GM19023 (cell line): ENCODE data around the gene DROSHA.

ENCODE experiments used
- ATAC-seq: cut with Tn5 transposase; IDR thresholded peaks from one replicate; pipeline ENCODE4 v1.9.1; 2021; ENCODE audit warnings: mild to moderate bottlenecking, moderate library complexity; ENCODE audit not compliant: unreplicated experiment

Gene DROSHA

DNA sequence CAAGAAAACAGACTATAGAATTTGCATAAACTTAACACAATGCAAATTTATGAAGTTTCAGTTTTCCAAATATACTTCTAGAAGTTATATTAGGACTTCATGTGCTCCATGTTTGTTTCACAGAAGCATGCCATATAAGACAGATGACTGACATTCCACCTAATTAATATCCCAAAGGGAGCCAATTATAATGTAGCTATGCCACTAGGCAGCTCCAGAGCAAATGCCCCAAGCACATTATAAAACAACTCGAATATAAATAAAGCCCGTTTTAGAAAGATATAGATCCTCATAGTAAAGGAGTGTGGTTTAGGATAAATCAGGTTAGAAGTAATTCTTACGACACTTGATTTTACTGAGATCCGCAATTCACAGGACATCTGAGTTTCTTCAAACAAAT is 8.9 kb downstream of the DROSHA start:
- ATAC-seq: no peak

GRCh38 chr5:31516802-31517201 is 15.1 kb downstream of the DROSHA start:
- ATAC-seq: no peak

DNA sequence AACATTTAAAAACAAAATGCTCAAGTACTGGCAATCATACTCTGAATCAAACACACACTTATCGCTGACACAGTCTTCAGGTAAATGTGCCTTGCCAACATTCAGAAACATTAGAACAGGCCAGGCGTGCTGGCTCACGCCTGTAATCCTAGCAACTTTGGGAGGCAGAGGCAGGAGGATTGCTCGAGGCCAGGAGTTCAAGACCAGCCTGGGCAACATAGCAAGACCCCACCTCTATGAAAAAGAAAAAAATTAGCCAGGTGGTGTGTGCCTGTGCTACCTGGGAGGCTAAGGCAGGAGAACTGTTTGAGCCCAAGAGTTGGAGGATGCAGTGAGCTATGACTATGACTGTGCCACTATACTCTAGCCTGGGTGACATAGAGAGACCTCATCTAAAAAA is 20.6 kb downstream of the DROSHA start:
- no peak for ATAC-seq

DNA sequence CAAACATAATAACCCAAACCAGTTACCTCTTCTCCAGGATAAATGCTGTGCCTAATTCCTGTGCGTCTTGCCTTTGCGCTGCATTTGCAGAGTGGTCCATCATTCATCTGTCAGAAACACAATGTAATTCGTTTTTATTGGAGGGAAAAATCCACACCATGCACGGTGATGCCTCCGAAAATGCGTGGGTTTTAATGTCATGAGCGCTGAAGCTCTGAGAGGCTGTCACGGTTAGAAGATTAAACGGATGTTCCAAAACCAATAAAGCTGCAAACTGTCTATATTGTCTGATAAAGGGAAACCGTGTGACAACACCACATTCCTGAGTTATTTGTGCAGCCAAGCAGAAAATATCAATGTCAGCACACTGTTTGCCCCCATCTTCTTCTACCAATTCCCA is 27.4 kb downstream of the DROSHA start:
- no peak for ATAC-seq

DNA sequence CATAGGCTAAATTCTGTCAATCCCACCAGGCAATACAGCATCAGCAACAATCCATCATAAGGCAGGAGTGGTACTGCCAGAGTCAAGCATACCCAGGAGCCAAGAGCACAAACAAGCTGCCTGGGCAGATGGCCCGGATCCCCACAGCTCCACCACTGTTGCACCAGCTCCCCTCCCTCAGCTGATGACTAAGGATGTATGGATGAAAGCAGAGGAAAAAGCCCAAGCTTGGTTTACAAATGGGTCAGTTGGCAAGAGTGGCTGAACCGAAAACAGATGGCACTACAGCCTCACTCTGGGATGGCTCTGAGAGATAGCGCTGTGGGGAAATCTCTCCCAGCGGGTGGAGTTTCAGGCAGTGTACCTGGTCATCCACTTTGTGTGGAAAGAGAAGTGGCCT is 29.4 kb downstream of the DROSHA start:
- no peak for ATAC-seq

DNA sequence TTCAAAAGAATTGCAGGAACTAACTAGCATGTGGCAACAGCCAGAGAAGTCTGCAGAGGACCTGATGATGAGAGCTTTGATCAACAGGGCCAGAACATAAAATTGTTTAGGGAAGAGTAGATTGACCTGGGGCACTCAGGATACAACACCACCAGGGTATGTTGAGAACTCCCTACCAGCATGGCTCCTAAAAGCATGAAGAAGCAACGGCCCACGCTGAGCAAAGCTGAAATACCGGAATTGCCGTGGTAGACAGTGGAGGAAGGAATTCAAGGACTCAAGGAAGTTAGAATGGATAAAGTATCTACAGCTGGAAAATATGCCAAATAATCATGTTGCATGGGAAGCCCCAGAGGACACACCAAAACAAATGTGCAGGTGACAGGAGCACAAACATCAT is 31.6 kb downstream of the DROSHA start:
- no peak for ATAC-seq

DNA sequence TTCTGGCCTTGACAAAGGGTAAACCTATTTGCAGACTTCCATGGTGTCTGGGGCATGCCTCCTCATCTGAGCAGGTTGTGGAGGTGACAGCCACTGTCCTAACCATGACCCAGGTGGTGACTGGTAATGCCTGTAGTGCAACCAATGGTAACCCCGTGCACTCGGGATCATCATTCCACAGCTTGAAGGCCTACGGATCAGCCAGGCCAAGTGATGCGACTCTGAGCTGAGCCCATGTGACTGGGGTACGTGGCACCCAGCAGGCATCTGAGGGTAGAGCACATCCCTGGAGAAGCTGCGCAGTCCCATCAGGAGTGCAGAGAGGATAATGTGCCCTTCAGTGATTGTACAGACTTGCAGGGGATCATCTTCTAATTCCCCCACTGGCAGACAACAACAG is 35.0 kb downstream of the DROSHA start:
- no peak for ATAC-seq

DNA sequence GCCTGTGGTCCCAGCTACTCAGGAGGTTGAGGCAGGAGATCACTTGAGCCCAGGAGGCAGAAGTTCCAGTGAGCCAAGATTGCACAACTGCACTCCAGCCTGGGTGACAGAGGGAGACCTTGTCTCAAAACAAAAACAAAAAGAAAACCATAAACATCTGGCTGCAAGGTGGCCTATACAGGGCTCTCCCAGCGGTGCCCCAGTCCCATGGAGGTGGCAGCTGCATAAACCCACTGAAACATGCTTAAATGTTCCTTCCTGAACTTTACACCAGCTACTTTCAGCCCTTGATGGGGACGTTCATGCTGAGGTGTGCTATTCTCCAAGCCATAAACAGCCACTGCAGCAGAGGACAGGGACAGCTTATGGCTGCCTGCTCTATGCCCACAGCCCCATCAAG is 35.6 kb downstream of the DROSHA start:
- no peak for ATAC-seq

DNA sequence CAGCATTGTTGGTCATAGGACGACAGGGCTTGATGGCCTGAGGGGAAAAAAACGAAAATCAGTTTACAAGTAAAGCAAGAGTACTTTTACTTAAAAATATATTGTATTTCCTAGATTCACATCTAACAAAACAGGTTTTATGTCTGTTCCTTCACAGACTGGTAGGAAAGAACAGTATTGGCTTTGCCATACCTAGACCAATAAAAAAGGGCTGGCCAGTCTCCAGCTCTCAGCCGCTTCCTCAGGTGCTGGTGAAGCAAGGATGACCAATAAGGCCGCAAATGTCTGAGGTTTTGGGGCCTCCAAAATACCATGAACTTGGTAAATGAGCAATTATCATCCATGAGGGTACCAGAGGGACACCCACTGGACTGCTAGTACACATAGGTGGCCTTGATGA is 36.6 kb downstream of the DROSHA start:
- ATAC-seq: no peak

GRCh38 chr5:31492869-31493268 is 39.0 kb downstream of the DROSHA start:
- no peak for ATAC-seq

- no peak for ATAC-seq
Observed at GRCh38 chr5:31487506-31487905, 44.4 kb downstream of the DROSHA start.

GRCh38 chr5:31486441-31486840 is 45.5 kb downstream of the DROSHA start:
- ATAC-seq: no peak

- ATAC-seq: no peak
Observed at GRCh38 chr5:31485376-31486207, 46.3 kb downstream of the DROSHA start.

- ATAC-seq: no peak
Observed at GRCh38 chr5:31481531-31482165, 50.2 kb downstream of the DROSHA start.

DNA sequence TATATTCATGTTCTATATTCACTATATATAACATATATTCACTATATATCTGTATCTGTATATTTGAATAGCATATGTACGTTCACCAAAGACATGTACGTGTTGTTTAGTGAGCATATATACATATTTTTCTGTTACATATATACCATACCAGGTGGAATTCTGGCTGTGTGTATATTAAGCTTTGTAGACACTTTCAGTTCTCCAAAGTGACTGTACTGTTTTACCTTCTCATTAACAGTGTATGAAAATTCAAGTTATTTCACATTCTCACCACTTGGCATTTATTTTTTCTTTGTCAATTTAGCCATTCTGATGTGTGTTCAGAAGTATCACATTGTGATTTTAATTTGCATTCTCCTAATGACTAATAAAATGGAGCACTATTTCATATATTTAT is 52.2 kb downstream of the DROSHA start:
- ATAC-seq: no peak

GRCh38 chr5:31478901-31479300 is 53.0 kb downstream of the DROSHA start:
- no peak for ATAC-seq

DNA sequence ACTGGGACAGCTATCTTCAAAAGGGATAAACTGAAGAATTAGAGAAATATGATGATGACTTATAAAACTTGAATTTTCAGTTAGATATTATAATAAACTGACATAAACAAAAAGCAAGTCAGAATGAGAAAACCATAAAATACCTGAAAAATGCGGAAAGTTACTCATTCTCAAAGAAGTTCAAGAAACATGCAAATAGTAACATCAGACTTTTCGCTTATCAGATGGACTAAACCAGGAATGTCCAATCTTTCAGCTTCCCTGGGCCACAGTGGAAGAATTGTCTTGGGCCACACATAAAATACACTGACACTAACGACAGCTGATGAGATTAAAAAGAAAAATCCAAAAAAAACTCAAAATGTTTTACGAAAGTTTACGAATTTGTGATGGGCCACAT is 53.9 kb downstream of the DROSHA start:
- ATAC-seq: no peak

DNA sequence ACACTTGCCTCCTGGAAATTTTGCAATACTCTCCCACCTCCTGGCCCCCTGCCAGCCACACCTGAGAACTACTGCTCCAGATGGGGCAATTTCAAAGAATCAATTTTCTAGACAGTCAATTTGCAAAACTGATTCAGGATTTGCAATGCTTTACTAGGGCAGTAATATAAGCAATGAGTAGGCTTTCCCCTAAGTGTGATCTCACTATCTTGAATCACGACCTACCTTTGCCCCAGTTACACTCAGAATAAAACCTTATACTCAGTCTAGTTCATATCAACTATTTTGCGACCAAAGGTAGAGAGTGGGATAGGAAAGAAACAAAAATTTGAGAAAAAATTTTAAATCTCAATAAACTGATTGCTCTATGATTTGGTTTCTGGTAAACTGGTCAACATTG is 54.4 kb downstream of the DROSHA start:
- ATAC-seq: no peak

- ATAC-seq: no peak
Observed at GRCh38 chr5:31476738-31477141, 55.2 kb downstream of the DROSHA start.

- no peak for ATAC-seq
Observed at GRCh38 chr5:31471916-31472315, 60.0 kb downstream of the DROSHA start.

DNA sequence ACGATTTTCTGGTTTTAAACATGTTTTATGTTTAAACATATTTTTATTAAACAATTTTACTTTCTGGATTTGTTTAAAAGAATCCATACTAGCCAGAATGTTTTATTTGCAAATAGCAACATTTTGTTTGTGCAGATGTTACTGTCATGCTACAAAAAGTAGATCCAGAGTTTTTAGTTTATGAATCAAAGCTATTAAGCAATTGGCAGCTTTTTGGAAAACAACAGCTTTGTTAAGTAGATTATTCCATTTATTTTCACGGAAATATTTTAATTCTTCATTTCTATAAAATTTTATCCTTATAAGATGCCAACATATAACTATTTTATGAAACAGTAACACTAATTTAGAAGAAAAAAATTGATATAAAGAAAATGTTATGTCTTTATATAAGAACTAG is 60.9 kb downstream of the DROSHA start:
- no peak for ATAC-seq

DNA sequence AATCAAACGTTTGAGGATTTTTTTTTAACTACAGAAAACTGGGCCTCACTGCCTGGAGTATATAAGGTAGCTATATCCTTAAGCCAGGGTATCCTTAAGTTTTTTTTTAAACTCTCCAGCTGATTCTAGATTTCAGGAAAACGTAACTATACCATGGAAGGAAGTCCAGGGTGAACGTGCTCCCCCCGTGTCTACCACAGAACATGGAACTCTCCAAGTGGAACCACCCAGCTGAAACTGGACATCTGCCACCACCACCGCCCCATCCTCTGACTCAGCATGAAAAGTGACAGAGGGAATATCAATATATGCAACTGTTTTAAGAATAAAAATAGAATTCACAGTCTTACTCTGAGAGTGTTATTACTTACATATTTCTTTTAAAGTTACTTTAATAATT is 61.3 kb downstream of the DROSHA start:
- ATAC-seq: no peak

DNA sequence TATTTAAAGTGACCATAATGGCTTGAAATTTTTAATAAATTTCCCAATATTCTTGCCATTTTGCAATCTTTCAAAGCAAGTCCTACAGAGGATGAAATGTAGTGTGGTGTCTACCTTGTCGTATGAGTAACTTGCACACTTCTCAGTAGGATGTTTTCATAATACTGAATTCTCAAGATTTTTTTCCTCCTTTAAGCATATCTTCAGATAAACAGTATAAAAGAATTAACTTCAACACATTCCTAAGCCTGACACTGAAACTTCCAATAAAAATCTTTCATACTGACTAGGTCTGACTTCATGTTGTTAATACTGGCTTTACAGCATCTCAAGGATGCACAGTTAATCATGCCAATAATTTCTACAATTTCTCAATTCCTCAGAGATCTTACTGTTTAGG is 62.0 kb downstream of the DROSHA start:
- ATAC-seq: no peak
